Glutamatergic neuron (in vitro differentiated cells): ENCODE data around the gene FMNL3. TPM values are rescaled to one million over a fixed set of nuclear protein-coding genes. Genes with fewer than 3 reads are reported as not detected.

Source experiments
- DNase-seq: peaks from one replicate; pipeline ENCODE4 v3.0.0; 2022
- H3K27ac Mint-ChIP-seq: one replicate; pipeline ENCODE4 v1.8.0; 2020; ENCODE audit warnings: mild to moderate bottlenecking, mixed read lengths, inconsistent platforms; ENCODE audit not compliant: unreplicated experiment
- H3K27me3 Mint-ChIP-seq: one replicate; pipeline ENCODE4 v1.8.0; 2020; ENCODE audit warnings: mild to moderate bottlenecking, moderate library complexity, mixed read lengths, inconsistent platforms; ENCODE audit not compliant: unreplicated experiment
- H3K36me3 Mint-ChIP-seq: one replicate; pipeline ENCODE4 v1.8.0; 2020; ENCODE audit warnings: mild to moderate bottlenecking, mixed read lengths, inconsistent platforms; ENCODE audit not compliant: unreplicated experiment
- H3K4me1 Mint-ChIP-seq: one replicate; pipeline ENCODE4 v1.8.0; 2020; ENCODE audit warnings: mild to moderate bottlenecking, low read depth, mixed read lengths, inconsistent platforms; ENCODE audit not compliant: unreplicated experiment
- H3K4me3 Mint-ChIP-seq: one replicate; pipeline ENCODE4 v1.8.0; 2020; ENCODE audit warnings: mild to moderate bottlenecking, mixed read lengths, inconsistent platforms; ENCODE audit not compliant: unreplicated experiment
- H3K9me3 Mint-ChIP-seq: one replicate; pipeline ENCODE4 v1.8.0; 2020; ENCODE audit warnings: mild to moderate bottlenecking, moderate library complexity, mixed read lengths, inconsistent platforms; ENCODE audit not compliant: unreplicated experiment
- CTCF ChIP-seq: fragments of 200-600 bp; sonication (generic); IDR thresholded peaks from one replicate; pipeline ENCODE4 v1.5.0; 2021; ENCODE audit not compliant: partially characterized antibody, unreplicated experiment
- total RNA-seq: library from RNA; stranded (reverse); fragmentation: NEBNext Ultra II Directional; extraction: Animal tissue kit (Norgen Biotek cat#: 25700); gene quantifications from one replicate; pipeline ENCODE4 v1.2.1, GENCODE V29; 2021; ENCODE audit not compliant: unreplicated experiment

FMNL3 gene
- total RNA-seq, 1 donor from 2014 or later: 13.7 TPM

GRCh38 chr12:49664167-49664566 is 43.0 kb downstream of the FMNL3 start:
- Mint-ChIP-seq H3K27me3 (peaks cover 11% of the 10 kb centered on the region), H3K4me1 (peaks cover 15% of the 10 kb centered on the region), H3K36me3 (peaks cover 5% of the 10 kb centered on the region), H3K27ac (peak overlapping the region; percentile 22), H3K9me3 (no peaks in the 10 kb centered on the region), H3K4me3 (no peak overlapping the region)
- no peak for TF ChIP-seq CTCF
- DNase-seq: no peak

- Mint-ChIP-seq H3K36me3 (peaks cover 5% of the 10 kb centered on the region), H3K27me3 (peaks cover 11% of the 10 kb centered on the region), H3K27ac (peak overlapping the region; percentile 5), H3K9me3 (no peaks in the 10 kb centered on the region), H3K4me1 (peaks cover 15% of the 10 kb centered on the region), H3K4me3 (no peak overlapping the region)
- TF ChIP-seq CTCF: no peak
- no peak for DNase-seq
Observed at GRCh38 chr12:49662998-49663843, 44.0 kb downstream of the FMNL3 start.

- H3K4me3 Mint-ChIP-seq: no peak overlapping the region
- H3K4me1 Mint-ChIP-seq: peaks cover 15% of the 10 kb centered on the region
- DNase-seq: no peak
- H3K27ac Mint-ChIP-seq: no peak overlapping the region
- H3K9me3 Mint-ChIP-seq: peaks cover 4% of the 10 kb centered on the region
- peaks cover 11% of the 10 kb centered on the region for H3K27me3 Mint-ChIP-seq
- H3K36me3 Mint-ChIP-seq: peaks cover 14% of the 10 kb centered on the region
- no peak for TF ChIP-seq CTCF
Observed at GRCh38 chr12:49661746-49662145, 45.5 kb downstream of the FMNL3 start.

GRCh38 chr12:49661191-49661590 is 46.0 kb downstream of the FMNL3 start:
- Mint-ChIP-seq H3K4me3 (no peak overlapping the region), H3K4me1 (peaks cover 15% of the 10 kb centered on the region), H3K36me3 (peaks cover 20% of the 10 kb centered on the region), H3K27ac (no peak overlapping the region), H3K9me3 (peaks cover 4% of the 10 kb centered on the region), H3K27me3 (peaks cover 11% of the 10 kb centered on the region)
- no peak for TF ChIP-seq CTCF
- DNase-seq: no peak

GRCh38 chr12:49659753-49660152 is 47.5 kb downstream of the FMNL3 start:
- no peak for DNase-seq
- H3K36me3 Mint-ChIP-seq: peaks cover 24% of the 10 kb centered on the region
- no peak overlapping the region for H3K27ac Mint-ChIP-seq
- no peak for TF ChIP-seq CTCF
- H3K4me1 Mint-ChIP-seq: peaks cover 7% of the 10 kb centered on the region
- no peak overlapping the region for H3K4me3 Mint-ChIP-seq
- peaks cover 4% of the 10 kb centered on the region for H3K9me3 Mint-ChIP-seq
- peaks cover 6% of the 10 kb centered on the region for H3K27me3 Mint-ChIP-seq
